HG03045 (cell line): ENCODE results near the gene INPP4B.
"Not testable (repeated sequence)": the region's sequence is repeated elsewhere in the genome, so short reads cannot be mapped to it uniquely, and the experiment has no call there.

Experiments used
- ATAC-seq: cut with Tn5 transposase; IDR thresholded peaks from one replicate; pipeline ENCODE4 v1.9.1; 2021; ENCODE audit warnings: mild to moderate bottlenecking, moderate library complexity; ENCODE audit not compliant: unreplicated experiment

The INPP4B gene

GRCh38 chr4:142690406-142691163 lies 155.5 kb downstream of the INPP4B start:
- no peak for ATAC-seq

- no peak for ATAC-seq
Observed at GRCh38 chr4:142687547-142688275, 158.4 kb downstream of the INPP4B start.

GRCh38 chr4:142686081-142686480 lies 160.0 kb downstream of the INPP4B start:
- no peak for ATAC-seq

- no peak for ATAC-seq
Observed at GRCh38 chr4:142683997-142684396, 162.1 kb downstream of the INPP4B start.

- ATAC-seq = no peak
Observed at GRCh38 chr4:142683503-142683902, 162.6 kb downstream of the INPP4B start.

- no peak for ATAC-seq
Observed at GRCh38 chr4:142671516-142671915, 174.6 kb downstream of the INPP4B start.

GRCh38 chr4:142663828-142664227 lies 182.3 kb downstream of the INPP4B start:
- no peak for ATAC-seq

GRCh38 chr4:142660728-142661127 lies 185.4 kb downstream of the INPP4B start:
- ATAC-seq = no peak

GRCh38 chr4:142656178-142656577 lies 189.9 kb downstream of the INPP4B start:
- no peak for ATAC-seq

GRCh38 chr4:142648378-142648777 lies 197.7 kb downstream of the INPP4B start:
- ATAC-seq = no peak

- ATAC-seq = no peak
Observed at GRCh38 chr4:142645475-142646108, 200.5 kb downstream of the INPP4B start.

GRCh38 chr4:142644628-142645027 lies 201.5 kb downstream of the INPP4B start:
- not testable (repeated sequence) for ATAC-seq

GRCh38 chr4:142637614-142638013 lies 208.5 kb downstream of the INPP4B start:
- ATAC-seq = no peak

GRCh38 chr4:142631836-142632235 lies 214.3 kb downstream of the INPP4B start:
- ATAC-seq = no peak

- no peak for ATAC-seq
Observed at GRCh38 chr4:142615324-142615665, 230.8 kb downstream of the INPP4B start.

- ATAC-seq = no peak
Observed at GRCh38 chr4:142614621-142615323, 231.3 kb downstream of the INPP4B start.

GRCh38 chr4:142607976-142608375 lies 238.1 kb downstream of the INPP4B start:
- no peak for ATAC-seq

- ATAC-seq = no peak
Observed at GRCh38 chr4:142600952-142601351, 245.1 kb downstream of the INPP4B start.

GRCh38 chr4:142598132-142598531 lies 248.0 kb downstream of the INPP4B start:
- no peak for ATAC-seq

- ATAC-seq = no peak
Observed at GRCh38 chr4:142596595-142596994, 249.5 kb downstream of the INPP4B start.

GRCh38 chr4:142596121-142596520 lies 250.0 kb downstream of the INPP4B start:
- no peak for ATAC-seq
